ENCODE results near the gene TBC1D22A.
A peak's percentile ranks its signal among the peaks of the same experiment; 100 is the strongest.

The TBC1D22A gene

DNA sequence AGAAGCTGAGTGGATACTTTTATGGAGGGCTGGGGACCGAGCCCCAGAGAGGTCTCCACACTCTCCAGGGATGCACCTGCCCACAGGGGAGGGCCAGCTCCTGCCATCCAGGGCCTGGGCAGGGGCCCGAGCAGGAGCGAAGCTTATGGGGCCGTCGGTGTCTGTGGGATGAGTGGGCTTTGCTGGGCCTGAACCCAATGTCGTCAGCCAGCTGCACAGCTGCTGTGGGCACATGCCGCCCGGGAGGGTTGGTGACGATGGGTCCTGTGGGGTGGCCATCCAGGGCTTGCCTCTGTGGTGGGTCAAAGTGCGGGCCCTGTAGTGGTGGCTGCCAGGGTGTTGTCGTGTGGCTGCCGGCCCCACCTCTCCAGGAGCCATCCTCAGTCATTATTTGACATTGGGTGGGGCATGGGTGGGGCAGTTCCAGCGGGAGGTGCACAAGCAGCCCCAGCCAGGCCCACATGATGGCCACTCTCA, 447.1 kb downstream of the TBC1D22A start:
- FAIRE-seq (no peak), DNase-seq (ENCODE audit: insufficient read length, low spot score) (no peak)

DNA sequence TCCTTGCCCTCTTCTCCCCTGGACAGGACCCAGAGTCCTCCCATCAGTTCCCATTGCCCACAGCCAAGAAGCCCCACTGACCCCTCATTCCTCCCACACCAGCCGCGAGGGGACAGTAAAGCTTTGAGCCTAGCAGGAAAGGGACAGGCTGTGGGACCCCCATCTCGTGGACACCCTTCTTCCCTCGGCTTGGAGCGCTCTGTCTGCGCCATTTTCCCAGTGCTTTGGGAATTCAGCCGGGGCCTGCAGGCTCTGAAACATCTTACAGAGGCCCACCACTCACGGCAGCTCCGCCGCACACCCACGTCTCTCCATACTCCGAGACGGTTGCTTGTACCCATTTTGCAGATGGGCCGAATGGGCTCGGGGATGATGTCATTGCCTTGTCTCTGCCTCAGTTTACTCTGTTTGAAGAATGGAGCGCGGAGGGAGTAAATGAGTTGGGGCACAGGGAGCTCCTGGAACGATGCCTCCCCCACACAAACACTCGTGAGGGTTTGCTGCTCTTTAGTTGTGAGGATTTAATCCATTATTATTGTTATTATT, 447.7 kb downstream of the TBC1D22A start:
- DNase-seq (ENCODE audit: insufficient read length, low spot score) (no peak), FAIRE-seq (no peak)

GRCh38 chr22:47210686-47211085, 448.2 kb downstream of the TBC1D22A start:
- DNase-seq (ENCODE audit: insufficient read length, low spot score) (no peak), FAIRE-seq (no peak)

DNA sequence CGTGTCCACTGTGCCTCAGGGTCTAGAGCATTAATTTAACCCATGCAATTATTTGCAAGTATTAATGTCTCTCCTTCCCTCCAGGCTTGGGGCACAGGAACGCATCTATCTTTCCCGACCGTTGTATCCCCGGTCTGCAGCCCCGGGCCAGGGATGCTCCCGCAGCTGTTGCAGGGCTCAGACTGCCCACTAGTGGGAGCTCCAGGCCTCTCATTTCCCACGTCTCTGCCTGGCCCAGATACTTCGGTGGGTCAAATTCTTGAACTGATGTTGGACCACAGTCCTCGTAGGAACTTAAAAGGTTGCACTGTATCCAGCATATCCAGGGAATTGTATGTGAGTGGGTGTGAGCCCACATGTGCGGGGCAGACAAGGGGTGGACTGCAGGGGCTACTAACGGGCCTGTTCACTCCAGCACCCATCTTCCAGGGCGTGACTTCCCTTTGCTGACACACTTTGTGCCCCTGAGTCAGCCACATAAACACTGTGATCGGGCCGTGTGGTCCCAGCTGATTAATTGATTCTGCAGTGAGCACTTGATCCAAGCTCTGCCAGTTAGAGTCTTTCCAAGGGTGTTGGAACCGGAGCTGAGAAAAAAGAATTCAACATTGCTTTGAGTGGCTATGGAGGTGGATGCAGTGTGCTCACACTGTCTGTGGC, 451.3 kb downstream of the TBC1D22A start:
- FAIRE-seq (peak; percentile 68), DNase-seq (ENCODE audit: insufficient read length, low spot score) (peak; percentile 71)

DNA sequence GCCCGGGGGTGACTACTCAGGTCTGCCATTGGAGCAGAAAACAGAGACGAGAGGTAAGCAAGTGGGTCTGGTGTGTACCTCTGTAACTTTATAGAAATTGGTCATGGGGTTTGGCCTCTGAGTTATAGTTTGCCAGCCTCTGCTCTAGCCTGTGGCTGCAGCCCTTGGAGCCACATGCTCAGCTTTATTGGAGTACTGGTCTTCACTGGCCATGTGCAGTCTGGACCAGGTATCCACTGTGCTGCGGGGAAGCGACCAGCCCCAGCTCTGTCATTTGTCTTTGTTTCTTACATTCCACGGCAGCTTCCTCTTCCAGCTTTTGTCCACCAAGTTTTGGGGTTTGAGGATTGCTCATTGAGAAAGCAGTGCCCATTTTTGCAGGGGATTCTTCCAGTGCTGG, 453.4 kb downstream of the TBC1D22A start:
- no peak for DNase-seq (ENCODE audit: insufficient read length, low spot score)
- no peak for FAIRE-seq

DNA sequence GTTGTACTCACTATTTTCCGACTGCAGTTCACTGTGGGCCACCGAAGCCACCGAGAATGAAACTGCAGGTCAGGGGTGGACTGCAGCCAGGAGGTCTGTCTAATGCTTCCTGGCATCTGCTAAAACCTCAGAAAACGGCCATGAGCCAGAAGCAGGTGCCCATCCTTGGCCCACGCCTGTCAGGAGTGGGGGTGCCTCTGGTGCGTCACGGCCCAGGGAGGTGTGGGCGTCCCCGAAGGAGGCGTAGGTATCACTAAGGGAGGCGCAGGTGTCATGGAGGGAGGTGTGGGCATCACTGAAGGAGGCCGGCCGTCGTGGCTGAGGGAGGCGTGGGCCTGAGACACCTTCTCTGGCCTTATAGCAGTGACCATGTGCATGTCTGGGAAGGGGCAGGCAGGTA, 456.2 kb downstream of the TBC1D22A start:
- FAIRE-seq (no peak), DNase-seq (ENCODE audit: insufficient read length, low spot score) (no peak)

- FAIRE-seq, result no peak
- no peak for DNase-seq (ENCODE audit: insufficient read length, low spot score)
These were observed 457.3 kb downstream of the TBC1D22A start for GRCh38 chr22:47219789-47220188.

GRCh38 chr22:47220752-47221151, 458.3 kb downstream of the TBC1D22A start:
- FAIRE-seq, result no peak
- DNase-seq (ENCODE audit: insufficient read length, low spot score), result no peak

GRCh38 chr22:47221840-47222615, 459.6 kb downstream of the TBC1D22A start:
- no peak for DNase-seq (ENCODE audit: insufficient read length, low spot score)
- no peak for FAIRE-seq
